GM20000 (cell line): Measurements from ENCODE around the gene CD28.

Source experiments
- DNase-seq: peaks from one replicate; pipeline ENCODE4 v3.0.0; 2012; ENCODE audit warnings: low spot score
- TF ChIP-seq, protein P1 (sequence below): IDR thresholded peaks from 2 replicates; pipeline ENCODE4 v1.5.1; 2012; ENCODE audit warnings: mild to moderate bottlenecking, control low read depth; ENCODE audit errors: extremely low read depth, missing control alignments

CD28 gene

DNA sequence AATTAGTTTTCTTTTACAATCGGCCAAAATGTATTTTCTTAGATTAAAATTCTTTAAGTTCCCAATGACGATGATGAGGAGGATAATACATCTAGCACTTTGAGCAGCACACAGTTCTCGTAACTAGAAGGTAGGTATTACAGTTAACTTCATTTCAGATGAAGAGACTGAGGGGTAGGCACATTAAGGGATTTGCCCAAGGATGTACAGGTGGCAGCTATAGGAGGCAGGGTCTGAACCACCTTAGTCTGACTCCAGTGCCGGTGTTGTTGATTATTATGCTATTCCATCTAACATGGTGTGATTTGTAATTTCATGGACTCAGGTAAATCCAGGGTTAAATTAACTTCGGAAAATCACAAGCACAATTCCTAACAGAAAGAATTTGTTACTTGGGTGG lies 1.1 kb downstream of the CD28 start:
- TF ChIP-seq, protein P1, sequence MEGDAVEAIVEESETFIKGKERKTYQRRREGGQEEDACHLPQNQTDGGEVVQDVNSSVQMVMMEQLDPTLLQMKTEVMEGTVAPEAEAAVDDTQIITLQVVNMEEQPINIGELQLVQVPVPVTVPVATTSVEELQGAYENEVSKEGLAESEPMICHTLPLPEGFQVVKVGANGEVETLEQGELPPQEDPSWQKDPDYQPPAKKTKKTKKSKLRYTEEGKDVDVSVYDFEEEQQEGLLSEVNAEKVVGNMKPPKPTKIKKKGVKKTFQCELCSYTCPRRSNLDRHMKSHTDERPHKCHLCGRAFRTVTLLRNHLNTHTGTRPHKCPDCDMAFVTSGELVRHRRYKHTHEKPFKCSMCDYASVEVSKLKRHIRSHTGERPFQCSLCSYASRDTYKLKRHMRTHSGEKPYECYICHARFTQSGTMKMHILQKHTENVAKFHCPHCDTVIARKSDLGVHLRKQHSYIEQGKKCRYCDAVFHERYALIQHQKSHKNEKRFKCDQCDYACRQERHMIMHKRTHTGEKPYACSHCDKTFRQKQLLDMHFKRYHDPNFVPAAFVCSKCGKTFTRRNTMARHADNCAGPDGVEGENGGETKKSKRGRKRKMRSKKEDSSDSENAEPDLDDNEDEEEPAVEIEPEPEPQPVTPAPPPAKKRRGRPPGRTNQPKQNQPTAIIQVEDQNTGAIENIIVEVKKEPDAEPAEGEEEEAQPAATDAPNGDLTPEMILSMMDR = no peak
- DNase-seq = no peak

DNA sequence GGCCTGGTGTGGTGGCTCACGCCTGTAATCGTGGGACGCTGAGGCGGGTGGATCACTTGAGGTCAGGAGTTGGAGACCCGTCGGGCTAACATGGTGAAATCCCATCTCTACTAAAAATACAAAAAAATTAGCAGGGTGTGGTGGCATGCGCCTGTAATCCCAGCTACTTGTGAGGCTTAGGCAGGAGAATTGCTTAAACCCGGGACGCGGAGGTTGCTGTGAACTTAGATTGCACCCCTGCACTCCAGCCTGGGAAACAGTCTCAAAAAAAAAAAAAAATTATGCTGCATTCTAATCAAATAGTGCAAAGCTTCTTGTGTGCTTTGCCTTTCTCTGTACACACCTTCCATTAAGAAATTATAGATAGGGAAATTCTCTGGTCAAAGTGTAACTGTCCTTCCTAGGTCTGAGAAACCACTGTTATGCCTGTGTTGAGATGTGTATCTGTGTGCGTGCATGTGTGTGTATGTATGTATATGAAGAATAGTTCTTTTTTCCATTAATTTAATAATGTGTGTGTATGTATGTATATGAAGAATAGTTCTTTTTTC lies 2.5 kb downstream of the CD28 start:
- TF ChIP-seq, protein P1 = no peak
- DNase-seq = no peak

DNA sequence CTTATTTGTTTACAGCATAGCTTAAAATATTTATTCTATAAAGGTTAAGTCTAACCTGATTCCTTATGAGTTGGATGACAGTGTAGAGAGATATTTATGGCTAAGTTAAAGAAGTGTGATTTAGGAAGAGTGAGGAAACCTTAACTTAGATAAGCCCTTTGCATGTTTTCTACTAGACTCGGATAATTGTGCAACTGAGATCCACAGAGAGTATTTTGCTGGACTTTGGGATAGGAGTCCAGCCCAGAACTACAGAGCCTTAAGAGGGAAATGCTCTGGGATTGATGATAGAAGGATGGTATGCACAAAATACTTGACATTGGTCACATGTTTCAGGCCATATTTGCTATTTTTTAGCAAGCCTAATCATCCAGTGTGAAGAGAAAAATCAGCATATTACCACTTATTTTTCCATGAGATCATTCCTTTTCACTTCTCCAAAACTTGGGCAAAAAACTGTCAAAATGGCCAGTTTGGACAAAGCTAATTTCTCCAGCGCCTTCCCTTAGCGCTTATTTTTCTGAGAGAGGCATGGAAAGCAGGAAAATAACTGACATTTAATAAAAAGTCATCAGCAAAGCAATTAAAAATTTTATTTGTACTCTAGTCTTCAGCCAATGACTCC lies 3.1 kb downstream of the CD28 start:
- DNase-seq = no peak
- TF ChIP-seq, protein P1 = no peak

DNA sequence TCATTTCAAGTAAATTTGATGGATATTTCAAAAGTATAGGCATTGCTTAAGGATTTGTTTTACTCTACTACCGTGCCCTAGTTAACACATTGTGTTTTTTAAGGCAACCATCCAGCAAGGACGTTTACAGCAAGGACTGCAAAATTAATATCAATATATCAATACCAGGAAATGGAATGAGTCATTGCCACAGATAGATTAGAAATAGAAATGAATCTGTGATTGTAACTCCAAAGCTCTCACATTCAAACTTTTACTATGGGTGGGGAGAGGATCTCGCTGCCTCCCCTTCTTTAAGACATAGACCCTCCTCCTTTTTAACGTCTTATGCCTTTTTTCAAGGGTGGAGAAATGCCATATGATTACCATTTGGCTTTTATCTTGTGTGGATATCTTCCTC lies 3.8 kb downstream of the CD28 start:
- TF ChIP-seq, protein P1 = no peak
- DNase-seq = no peak

DNA sequence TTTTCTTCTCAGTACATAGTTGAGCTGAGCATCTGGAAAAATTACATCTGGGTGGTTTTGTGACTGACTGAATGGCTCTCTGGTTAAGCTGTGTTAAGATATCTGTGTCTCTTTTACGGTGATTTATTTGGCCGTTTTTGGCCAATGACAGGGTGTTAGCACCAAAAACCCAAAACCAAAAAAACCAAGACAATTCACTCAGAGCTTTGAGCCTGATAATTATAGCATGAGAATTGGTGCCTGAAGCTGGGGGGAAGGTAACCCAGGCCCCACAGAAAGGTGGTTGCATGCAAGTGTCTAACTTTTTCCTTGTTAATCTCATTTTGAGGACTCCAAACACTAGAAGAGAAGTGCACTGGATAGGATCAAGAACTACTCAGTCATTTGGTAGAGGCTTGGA lies 4.5 kb downstream of the CD28 start:
- TF ChIP-seq, protein P1 = no peak
- no peak for DNase-seq

DNA sequence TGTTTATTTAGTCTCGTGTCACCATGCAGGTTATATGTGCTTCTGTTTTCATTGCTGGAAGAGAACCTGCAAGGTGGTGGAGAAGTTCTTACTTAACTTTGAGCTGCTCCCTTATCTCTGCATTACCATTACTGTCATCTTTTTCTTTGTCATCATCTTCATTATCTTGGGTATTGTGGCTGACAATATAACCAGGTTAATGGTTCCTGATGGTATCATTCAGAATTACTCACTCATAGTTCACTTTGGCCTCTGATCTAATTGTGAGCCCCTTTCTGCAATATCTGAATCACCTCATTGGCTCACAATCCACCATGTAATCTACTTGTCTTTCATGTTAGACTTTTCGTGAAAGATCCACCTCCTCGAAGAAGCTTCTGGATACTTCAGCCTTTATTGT lies 5.0 kb downstream of the CD28 start:
- TF ChIP-seq, protein P1 = no peak
- no peak for DNase-seq

DNA sequence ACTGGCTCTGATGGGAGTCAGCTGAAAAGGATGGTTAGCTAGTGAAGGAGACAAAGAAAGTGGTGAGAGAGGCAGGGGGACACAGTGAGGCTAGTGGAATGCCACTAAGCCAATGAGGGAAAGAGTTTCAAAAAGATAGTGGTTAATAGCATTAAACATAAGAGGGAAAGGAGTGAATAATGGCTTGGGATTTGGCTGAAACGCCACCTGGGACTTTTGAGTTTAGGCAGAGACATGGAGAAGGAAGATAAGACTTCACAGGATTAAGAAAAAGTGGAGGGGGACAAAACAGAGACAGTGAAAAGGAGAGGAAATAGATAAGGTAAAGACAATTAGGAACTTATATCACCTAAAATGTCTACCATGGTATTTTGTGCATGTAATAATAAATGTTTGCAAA lies 6.9 kb downstream of the CD28 start:
- TF ChIP-seq, protein P1 = no peak
- no peak for DNase-seq
